Chondrocyte (in vitro differentiated cells): ENCODE results near the gene HEXIM1. TPM values are rescaled to one million over a fixed set of nuclear protein-coding genes. Genes with fewer than 3 reads are reported as not detected.

Experiments
- DNase-seq: peaks from one replicate; pipeline ENCODE4 v3.0.0; 2021; ENCODE audit warnings: mixed read lengths, low spot score
- H3K27ac Mint-ChIP-seq: one replicate; pipeline ENCODE4 v1.8.0; 2021; ENCODE audit warnings: mild to moderate bottlenecking, moderate library complexity, mixed read lengths; ENCODE audit not compliant: unreplicated experiment
- H3K27me3 Mint-ChIP-seq: 2 replicates; pipeline ENCODE4 v1.8.0; 2021; ENCODE audit warnings: low read depth, mixed read lengths
- H3K36me3 Mint-ChIP-seq: 2 replicates; pipeline ENCODE4 v1.8.0; 2021; ENCODE audit warnings: low read depth, mixed read lengths
- H3K4me1 Mint-ChIP-seq: 2 replicates; pipeline ENCODE4 v1.8.0; 2021; ENCODE audit warnings: low read depth, mild to moderate bottlenecking, mixed read lengths
- H3K4me3 Mint-ChIP-seq: one replicate; pipeline ENCODE4 v1.8.0; 2021; ENCODE audit warnings: mild to moderate bottlenecking, moderate library complexity, mixed read lengths; ENCODE audit not compliant: unreplicated experiment
- H3K9me3 Mint-ChIP-seq: 2 replicates; pipeline ENCODE4 v1.8.0; 2021; ENCODE audit warnings: low read depth, mixed read lengths
- total RNA-seq: library from RNA; stranded (reverse); gene quantifications from 3 replicates; pipeline ENCODE4 v1.2.1, GENCODE V29; 2021
- TF ChIP-seq, protein P1 (sequence below): fragments of 200-600 bp; sonication (generic); IDR thresholded peaks from 2 replicates; pipeline ENCODE4 v1.5.0; 2021; ENCODE audit warnings: antibody characterized with exemption, mild to moderate bottlenecking, moderate library complexity

Gene HEXIM1
- total RNA-seq, 1 donor from 2014 or later = 36.4 TPM

DNA sequence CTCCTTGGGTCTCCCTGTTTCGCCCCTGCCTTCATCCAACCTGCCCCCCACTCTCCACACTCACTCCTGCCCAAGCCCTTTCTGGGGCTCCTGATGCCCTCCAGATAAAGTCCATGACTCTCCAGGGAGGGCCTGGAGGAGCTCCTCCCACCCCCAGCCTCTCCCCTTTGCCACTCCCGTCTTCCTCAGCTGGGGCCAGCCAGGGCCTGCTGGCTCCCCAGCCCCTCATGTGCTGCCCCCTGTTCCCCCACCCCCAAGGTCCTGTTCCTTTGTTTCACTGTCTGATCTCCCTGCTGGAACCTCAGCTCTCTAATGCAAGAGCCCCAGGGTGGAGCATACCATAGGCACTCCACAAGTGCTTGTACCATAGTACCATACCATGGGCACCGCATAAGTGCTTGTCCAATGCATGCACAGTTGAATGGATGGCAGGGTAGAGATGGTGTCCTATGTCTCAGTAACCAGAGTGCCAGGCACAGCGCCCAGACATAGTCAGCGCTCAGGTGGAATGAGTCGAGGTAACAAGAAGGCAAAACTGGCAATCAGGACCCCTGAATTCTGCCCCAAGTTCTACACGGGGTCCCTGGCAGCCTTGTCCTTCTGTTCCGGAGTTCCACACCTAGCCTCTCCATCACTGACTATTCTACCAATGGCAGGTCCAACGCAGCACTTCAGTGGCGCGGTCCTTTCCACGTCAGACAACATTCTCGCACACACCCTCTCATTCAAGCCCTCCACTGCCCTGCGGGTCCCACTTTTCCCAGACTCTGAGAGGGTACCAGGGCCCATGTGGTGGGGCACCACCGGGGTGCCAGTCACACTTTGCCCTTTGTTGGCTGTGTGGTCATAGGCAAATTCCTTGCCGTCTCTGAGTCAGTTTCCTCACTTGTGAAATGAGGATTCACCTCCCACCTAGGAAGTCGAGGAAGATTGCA is 17.3 kb upstream of the HEXIM1 start:
- Mint-ChIP-seq H3K9me3 (no peaks in the 10 kb centered on the region), H3K36me3 (no peaks in the 10 kb centered on the region), H3K4me3 (peak overlapping the region; percentile 75), H3K27ac (peak overlapping the region; percentile 98), H3K27me3 (no peaks in the 10 kb centered on the region), H3K4me1 (peaks cover 64% of the 10 kb centered on the region)
- DNase-seq = no peak
- TF ChIP-seq, protein P1, sequence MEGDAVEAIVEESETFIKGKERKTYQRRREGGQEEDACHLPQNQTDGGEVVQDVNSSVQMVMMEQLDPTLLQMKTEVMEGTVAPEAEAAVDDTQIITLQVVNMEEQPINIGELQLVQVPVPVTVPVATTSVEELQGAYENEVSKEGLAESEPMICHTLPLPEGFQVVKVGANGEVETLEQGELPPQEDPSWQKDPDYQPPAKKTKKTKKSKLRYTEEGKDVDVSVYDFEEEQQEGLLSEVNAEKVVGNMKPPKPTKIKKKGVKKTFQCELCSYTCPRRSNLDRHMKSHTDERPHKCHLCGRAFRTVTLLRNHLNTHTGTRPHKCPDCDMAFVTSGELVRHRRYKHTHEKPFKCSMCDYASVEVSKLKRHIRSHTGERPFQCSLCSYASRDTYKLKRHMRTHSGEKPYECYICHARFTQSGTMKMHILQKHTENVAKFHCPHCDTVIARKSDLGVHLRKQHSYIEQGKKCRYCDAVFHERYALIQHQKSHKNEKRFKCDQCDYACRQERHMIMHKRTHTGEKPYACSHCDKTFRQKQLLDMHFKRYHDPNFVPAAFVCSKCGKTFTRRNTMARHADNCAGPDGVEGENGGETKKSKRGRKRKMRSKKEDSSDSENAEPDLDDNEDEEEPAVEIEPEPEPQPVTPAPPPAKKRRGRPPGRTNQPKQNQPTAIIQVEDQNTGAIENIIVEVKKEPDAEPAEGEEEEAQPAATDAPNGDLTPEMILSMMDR = no peak

DNA sequence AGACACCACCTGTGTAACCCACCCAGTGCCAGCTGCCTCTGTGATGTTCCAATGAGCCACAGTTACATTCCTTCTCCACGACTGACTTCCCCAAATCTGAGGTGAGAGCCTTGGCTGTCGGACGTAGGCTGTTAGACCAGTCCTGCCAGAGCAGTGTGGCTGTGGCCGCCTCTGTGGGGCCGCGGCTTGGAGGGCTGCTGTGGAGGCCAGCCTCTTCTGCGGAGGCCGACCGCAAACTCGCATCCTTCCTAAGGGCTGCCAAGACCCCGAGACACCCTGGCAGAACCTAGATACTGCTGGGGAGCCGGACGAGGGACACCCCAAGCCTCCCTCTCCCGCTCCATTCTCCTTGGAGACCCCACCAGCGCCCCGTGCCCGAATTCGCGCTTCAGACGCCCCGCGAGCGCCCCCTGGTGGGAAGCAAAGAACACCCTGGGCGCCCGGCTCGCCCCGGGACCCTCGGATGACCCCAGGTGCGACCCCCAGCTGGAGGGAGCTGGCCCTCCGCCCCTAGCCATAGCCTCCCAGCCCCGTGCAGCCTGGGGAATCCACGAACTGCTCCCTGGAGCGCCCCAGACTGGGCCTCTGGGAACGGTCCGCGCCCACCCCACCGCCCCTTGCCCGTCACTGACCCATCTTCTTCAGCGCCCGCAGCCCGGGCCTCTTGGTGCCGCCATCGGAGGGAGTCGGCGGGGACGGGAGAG is 16.5 kb upstream of the HEXIM1 start:
- Mint-ChIP-seq H3K27ac (peak overlapping the region; percentile 98), H3K9me3 (no peaks in the 10 kb centered on the region), H3K4me1 (peaks cover 65% of the 10 kb centered on the region), H3K27me3 (no peaks in the 10 kb centered on the region), H3K36me3 (no peaks in the 10 kb centered on the region), H3K4me3 (peak overlapping the region; percentile 75)
- DNase-seq = no peak
- TF ChIP-seq, protein P1 = peak; percentile 100

- Mint-ChIP-seq H3K4me3 (peak within 1 kb of the TSS; percentile 84), H3K4me1 (peaks cover 60% of the 10 kb centered on the region), H3K36me3 (no peaks in the 10 kb centered on the region), H3K27me3 (no peaks in the 10 kb centered on the region), H3K9me3 (no peaks in the 10 kb centered on the region), H3K27ac (peak within 1 kb of the TSS; percentile 98)
- TF ChIP-seq, protein P1 = no peak
- DNase-seq = no peak
Observed at GRCh38 chr17:45132320-45132571, 16.0 kb upstream of the HEXIM1 start, which contains the start of gene PLCD3. Gene PLCD3, minus strand, starts transcription at chr17:45132515. Its CDS starts 105 bp downstream, at chr17:45132410.

GRCh38 chr17:45132572-45133463 is 15.5 kb upstream of the HEXIM1 start:
- peak overlapping the region; percentile 84 for H3K4me3 Mint-ChIP-seq
- TF ChIP-seq, protein P1 = peak; percentile 84
- no peaks in the 10 kb centered on the region for H3K36me3 Mint-ChIP-seq
- no peaks in the 10 kb centered on the region for H3K9me3 Mint-ChIP-seq
- peaks cover 54% of the 10 kb centered on the region for H3K4me1 Mint-ChIP-seq
- DNase-seq = no peak
- no peaks in the 10 kb centered on the region for H3K27me3 Mint-ChIP-seq
- peak overlapping the region; percentile 96 for H3K27ac Mint-ChIP-seq
